NCI-H128 (cell line): ENCODE measurements around the gene LRRK1.

Source experiments
- DNase-seq: peaks from one replicate; lab custom pipeline; 2025; ENCODE audit not compliant: unreplicated experiment; lab: John Stamatoyannopoulos, UW

LRRK1 gene

DNA sequence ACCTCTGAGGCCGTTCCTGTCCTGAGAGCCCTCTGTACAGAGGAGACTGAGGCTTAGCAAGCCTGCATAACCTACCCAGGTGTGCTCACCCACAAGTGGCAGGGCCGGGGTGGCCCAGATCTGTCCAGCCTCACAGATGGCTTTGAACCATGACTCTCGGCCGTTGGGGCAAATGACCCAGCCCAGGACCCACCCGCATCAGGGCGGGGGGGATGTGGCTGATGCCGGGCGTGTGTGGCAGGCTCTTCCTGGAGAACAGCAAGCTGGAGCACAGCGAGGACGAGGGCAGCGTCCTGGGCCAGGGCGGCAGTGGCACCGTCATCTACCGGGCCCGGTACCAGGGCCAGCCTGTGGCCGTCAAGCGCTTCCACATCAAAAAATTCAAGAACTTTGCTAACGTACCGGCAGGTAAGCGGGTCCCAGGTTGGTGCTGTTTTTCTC, 133.5 kb downstream of the LRRK1 start:
- no peak for DNase-seq

DNA sequence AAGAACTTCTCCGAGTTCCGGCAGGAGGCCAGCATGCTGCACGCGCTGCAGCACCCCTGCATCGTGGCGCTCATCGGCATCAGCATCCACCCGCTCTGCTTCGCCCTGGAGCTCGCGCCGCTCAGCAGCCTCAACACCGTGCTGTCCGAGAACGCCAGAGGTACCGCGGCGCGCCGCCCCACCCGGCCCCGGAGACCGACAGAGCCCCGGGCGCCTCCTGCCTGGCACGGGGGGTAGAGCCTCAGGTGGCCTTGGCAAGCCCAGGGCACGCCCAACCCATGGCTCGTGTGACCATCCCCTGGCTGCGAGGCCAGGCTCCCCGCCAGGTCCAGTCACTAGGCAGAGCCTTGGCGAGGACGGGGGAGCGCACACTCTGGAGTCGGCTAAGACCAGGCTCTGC, 134.1 kb downstream of the LRRK1 start:
- DNase-seq = no peak

- no peak for DNase-seq
Measured at GRCh38 chr15:101054116-101054515, 135.0 kb downstream of the LRRK1 start.

DNA sequence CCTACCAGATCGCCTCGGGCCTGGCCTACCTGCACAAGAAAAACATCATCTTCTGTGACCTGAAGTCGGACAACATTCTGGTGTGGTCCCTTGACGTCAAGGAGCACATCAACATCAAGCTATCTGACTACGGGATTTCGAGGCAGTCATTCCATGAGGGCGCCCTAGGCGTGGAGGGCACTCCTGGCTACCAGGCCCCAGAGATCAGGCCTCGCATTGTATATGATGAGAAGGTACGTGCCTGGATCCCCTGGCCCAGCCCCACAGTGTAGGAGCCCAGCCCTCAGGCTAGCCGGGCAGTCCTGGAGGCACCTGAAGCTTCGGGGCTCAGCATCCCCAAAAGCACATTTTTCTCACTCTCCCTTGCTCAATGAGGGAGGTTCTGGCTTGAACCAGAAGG, 135.8 kb downstream of the LRRK1 start:
- no peak for DNase-seq

DNA sequence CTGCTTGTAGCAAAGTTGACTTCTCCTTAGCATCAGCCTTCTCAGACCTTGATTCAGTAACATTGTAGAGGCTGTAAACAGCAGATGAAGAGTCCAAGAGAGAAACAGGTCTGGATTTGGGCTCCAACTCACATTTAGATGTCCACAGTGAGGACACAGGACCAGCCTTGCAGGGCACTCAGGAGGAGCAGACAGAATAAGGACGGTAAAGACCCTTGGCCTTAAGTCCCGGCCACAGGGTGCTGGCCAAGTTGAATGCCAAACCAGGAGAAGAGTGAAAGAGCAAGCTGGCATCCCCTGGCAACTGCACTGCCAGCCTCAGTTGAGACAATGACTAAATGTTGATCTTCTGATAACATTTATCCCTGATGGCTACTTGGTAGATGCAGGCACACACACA, 136.3 kb downstream of the LRRK1 start:
- no peak for DNase-seq

- DNase-seq = no peak
Measured at GRCh38 chr15:101056366-101057334, 137.5 kb downstream of the LRRK1 start.

GRCh38 chr15:101057841-101058407, 138.8 kb downstream of the LRRK1 start:
- DNase-seq = no peak

DNA sequence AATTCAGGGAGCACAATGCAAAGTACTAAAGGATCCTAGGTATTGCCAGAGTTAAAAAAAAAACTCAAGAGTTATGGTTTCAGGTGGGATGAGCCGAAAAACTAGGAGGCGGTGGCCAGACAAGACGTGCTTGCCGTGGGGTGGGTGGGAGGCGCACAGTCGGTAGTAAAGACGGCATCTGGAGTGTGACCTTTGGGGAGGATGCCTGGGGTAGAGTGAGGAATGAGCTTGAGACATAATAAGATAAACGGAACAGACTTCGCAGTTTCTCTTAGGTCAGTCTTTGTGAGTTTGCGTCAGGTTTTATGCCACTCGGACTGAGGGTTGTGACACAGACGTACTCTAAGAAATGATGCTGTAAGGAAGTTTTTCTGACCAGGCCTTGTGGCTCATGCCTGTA, 139.6 kb downstream of the LRRK1 start:
- DNase-seq = no peak

GRCh38 chr15:101059381-101060341, 140.5 kb downstream of the LRRK1 start:
- DNase-seq = no peak

DNA sequence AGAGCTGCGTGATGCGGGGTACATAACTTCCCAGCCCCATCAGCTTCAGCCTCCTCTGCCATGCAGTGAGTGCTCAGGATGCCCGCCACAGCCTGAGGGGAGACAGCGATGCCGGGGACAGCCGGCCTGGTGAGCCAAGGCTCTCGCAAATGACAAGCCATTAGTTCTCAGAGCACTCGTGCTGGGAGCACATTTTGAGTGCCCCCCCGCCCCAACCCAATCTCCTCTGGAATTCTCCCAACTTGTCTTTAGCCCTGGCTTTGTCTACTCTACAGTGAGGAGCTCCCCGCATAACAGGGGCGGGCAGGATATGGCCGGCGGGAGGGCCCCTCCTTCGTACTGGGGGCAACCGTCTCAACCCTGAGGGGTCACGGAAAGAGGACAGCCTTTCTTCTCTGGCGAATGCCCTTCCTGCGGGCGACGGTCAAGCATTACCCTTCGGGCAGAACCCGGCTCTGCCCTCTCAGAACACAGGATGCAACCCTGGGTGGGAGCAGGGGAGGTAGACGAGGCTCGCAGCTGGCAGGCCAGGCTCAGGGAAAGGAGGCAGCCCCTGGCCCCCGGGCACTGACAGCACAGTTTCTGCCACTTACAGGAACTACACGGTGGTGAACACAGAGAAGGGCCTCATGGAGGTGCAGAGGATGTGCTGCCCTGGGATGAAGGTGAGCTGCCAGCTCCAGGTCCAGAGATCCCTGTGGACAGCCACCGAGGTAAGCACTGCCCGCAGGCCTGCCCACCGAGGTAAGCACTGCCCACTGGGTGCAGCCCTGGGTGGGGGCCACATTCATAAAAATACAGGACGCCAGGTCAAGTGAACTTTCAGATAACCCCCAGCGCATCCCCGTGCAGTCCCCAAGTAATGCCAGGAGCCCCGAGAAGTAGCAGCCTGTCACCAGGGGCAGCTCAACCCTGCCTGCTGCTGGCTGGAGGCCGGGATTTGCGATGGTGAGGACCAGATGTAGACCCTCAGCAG, 141.7 kb downstream of the LRRK1 start:
- DNase-seq = no peak

GRCh38 chr15:101062063-101062462, 142.9 kb downstream of the LRRK1 start:
- DNase-seq = no peak

DNA sequence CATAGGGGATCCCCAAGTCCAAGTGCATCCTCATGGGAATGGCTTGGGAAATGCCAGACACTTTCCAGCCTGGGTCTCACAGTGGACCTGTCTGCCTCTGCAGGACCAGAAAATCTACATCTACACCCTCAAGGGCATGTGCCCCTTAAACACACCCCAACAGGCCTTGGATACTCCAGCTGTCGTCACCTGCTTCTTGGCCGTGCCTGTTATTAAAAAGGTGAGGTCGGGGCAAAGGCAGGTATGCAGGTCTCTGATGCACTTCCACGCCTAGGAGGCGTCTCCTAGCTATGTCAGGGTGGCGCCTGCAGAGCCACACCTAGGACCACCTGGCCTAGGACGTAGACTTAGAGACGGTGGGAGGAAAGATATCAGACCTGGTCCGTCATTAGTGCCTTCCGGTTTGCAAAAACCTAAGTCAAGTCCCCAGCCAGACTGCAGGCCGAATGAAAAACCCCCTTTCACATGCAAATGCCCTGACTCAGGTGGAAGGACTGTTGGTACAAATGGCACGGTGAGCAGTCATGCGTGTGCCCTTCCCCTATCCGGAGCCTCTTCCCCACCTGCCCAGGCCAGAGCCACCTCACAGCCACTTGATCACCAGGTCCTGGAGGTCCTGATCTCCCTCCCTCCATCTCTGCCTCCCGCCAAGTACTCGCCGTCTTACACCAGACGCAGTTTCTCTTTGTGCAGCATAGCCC, 143.5 kb downstream of the LRRK1 start:
- no peak for DNase-seq

DNA sequence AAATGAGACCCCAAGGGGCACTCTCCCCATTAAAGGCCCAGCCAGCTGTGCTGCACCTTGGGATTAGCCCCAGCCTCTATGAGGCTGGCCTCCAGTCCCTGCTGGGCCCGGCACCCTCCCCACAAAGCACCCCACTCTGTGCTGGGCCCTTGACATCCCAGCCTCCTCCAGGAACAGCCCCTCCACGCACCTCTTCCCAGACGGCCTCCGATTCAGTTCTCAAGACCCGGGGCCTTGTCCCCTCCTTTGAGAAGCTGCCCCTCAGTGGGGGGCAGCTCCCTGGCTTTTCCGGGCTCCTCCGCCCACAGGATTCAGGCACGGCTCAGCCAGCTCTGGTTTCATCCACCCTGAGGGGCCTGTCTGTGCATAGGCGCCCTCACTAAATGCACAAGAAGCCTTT, 144.1 kb downstream of the LRRK1 start:
- DNase-seq = no peak

GRCh38 chr15:101063891-101064794, 145.0 kb downstream of the LRRK1 start:
- no peak for DNase-seq

DNA sequence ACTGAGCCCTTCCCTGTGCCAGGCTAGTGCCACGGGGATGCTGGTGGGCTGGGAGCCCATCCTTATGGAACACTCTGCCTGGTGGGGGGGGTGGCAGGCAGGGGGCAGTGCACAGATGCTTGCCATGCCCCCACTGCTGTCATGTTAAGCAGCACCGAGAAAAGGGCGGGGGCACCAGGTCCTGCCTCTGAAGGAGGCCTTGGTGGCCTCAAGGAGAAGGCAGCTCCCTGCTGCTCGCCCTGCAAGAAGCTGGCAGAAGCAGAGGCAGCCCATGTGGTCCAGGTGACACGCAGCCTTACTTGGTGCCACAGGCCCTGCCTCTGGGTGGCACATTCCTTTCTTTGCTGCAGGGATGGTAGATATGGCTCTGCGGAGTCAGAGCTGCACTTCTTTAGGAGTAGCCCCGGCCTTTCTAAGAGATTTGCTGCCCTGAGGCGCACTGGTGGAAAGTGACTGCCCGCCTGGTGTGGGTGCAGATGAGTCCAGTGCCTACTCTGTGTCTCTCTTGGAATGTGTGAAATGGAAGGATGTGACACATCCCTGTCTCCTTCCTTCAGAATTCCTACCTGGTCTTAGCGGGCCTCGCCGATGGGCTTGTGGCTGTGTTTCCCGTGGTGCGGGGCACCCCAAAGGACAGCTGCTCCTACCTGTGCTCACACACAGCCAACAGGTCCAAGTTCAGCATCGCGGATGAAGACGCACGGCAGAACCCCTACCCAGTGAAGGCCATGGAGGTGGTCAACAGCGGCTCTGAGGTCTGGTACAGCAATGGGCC, 145.8 kb downstream of the LRRK1 start:
- no peak for DNase-seq

DNA sequence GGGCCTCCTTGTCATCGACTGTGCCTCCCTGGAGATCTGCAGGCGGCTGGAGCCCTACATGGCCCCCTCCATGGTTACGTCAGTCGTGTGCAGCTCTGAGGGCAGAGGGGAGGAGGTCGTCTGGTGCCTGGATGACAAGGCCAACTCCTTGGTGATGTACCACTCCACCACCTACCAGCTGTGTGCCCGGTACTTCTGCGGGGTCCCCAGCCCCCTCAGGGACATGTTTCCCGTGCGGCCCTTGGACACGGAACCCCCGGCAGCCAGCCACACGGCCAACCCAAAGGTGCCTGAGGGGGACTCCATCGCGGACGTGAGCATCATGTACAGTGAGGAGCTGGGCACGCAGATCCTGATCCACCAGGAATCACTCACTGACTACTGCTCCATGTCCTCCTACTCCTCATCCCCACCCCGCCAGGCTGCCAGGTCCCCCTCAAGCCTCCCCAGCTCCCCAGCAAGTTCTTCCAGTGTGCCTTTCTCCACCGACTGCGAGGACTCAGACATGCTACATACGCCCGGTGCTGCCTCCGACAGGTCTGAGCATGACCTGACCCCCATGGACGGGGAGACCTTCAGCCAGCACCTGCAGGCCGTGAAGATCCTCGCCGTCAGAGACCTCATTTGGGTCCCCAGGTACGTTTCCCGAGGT, 146.5 kb downstream of the LRRK1 start:
- DNase-seq = no peak
